Medulla oblongata (tissue), 1 donor: Measurements from ENCODE around the gene SARS1.
"Not testable (repeated sequence)": the region's sequence is repeated elsewhere in the genome, so short reads cannot be mapped to it uniquely, and the experiment has no call there.

Source experiments
- DNase-seq: peaks from one replicate; pipeline ENCODE4 v3.0.0-alpha.2; 2015; ENCODE audit errors: extremely low spot score

The SARS1 gene, protein sequence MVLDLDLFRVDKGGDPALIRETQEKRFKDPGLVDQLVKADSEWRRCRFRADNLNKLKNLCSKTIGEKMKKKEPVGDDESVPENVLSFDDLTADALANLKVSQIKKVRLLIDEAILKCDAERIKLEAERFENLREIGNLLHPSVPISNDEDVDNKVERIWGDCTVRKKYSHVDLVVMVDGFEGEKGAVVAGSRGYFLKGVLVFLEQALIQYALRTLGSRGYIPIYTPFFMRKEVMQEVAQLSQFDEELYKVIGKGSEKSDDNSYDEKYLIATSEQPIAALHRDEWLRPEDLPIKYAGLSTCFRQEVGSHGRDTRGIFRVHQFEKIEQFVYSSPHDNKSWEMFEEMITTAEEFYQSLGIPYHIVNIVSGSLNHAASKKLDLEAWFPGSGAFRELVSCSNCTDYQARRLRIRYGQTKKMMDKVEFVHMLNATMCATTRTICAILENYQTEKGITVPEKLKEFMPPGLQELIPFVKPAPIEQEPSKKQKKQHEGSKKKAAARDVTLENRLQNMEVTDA

DNA sequence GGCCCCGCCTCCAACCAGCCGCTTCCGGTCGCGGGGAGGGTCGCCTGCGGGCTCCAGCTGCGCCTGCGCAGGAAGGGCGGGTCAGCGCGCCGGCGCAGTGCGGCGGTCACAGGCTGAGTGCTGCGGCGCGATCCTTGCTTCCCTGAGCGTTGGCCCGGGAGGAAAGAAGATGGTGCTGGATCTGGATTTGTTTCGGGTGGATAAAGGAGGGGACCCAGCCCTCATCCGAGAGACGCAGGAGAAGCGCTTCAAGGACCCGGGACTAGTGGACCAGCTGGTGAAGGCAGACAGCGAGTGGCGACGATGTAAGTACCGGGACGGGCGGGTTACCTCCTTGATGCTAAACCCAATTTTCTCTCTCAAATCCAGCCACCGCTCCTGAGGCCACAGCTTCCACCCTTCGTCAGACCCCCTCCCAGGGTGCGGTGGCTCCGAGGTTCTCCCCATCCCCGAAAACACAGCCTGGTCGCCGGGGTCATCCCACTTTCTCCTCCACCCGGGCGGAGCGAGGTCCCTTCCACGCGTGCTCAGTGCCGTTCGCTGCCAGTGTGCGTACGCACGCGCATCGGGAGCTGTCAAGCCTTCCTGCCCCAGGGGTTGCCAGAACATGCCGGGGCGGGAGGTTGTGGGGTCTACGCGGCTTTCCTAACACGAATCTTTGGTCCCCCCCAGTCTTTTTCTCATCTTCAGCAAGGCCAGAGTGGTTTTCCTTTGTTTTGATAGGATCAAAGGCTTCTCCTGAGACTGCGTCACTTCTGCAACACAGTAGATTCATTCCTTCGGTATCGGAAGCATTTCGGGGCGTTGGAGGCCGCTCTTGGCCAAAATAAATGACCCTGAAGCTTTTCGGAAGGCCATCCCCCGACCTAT is at the start of gene SARS1:
Gene SARS1, plus strand, starts transcription at position 95 of the 870 bp plus-strand sequence. Its CDS starts 75 bp downstream, at position 170.
- DNase-seq = peak; percentile 95

GRCh38 chr1:109164538-109164937 is 49.2 kb upstream of the SARS1 start:
- DNase-seq = no peak

DNA sequence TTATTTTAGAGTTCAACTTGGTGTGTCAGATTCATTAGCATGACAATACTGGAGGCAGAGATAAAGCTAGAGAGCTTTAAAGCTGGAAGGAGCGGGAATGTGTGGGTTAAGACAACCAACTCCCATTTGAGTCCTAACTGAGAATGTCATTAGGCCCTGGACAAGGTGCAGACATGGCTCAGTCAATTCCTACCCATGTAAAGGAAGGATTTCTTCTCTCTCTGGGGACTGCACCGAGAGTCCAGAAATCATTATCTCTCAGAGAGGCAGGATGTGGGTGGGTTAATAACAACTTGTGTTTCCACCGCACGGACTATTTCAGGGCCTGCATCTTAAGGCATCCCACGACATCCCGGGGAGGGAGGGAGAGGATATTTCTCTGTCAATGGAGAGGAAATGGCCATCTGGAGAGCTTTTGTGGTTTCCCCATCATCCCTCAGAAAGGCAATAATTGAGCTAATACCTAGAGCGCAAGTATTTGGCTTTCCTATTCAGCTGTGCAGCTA is 46.7 kb upstream of the SARS1 start:
- DNase-seq = no peak

GRCh38 chr1:109170035-109170764 is 43.5 kb upstream of the SARS1 start:
- no peak for DNase-seq

DNA sequence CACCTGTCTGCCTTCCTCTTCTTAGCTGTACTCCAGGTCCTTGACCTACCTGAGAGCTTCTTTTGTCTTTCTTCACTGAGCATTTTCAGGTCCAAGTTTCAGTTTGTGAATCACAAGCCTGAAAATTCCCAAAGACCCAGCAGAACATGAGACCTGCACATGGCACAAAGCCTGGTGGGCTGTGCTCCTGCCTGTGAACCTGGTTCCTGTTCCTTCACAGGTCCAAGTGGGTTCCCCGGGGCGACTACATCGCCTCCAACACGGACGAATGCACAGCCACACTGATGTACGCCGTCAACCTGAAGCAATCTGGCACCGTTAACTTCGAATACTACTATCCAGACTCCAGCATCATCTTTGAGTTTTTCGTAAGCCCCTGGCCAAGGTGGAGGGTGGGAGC is 42.1 kb upstream of the SARS1 start:
- no peak for DNase-seq

DNA sequence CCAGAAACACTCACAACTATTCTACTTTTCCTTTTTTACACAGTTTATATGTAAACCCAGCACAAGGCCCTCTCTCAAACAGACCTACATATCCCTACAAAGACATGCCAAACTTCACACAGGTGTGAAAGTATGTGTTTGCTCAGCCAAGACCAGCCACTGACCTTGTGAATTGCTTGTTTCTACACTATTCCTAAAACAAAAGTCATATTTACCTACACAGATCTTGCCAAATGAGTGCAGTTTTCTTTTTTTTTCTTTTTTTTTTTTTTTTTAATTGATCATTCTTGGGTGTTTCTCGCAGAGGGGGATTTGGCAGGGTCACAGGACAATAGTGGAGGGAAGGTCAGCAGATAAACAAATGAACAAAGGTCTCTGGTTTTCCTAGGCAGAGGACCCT is 37.4 kb upstream of the SARS1 start:
- not testable (repeated sequence) for DNase-seq

- DNase-seq = not testable (repeated sequence)
Observed at GRCh38 chr1:109180715-109181084, 33.0 kb upstream of the SARS1 start.

DNA sequence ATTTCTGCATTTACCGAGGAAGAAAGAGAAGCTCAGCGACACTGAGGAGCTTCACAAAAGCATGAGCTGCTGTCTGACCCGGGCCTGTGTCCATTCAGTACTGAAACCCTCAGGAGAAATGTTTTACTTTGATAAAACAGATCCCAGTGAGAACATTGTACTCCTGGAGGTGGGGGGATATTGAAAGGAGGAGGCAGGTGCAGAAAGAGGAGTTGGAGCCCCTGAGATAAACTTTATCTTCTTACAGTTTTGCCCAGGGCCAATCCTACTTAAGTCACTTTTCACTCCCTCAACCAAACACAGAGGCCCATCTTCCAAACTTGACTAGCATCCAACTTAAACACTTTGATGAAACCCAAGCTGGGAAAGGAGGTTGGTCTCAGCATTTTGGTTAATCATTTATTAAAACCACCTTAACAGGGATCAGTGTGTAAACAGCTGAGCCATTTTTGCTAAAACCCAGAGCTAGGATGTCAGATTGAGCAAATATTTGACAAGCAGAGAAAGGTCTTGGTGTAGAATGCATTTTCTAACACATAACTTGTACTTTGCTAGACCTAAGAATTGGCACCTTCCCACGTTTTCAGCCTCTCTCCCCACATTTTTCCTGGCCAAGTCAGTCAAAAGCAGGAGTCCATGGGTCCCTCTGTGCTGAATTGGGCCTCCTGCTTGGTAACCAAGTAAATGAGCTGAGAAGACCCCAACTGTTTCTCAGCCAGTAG is 32.5 kb upstream of the SARS1 start:
- DNase-seq = no peak

- no peak for DNase-seq
Observed at GRCh38 chr1:109181807-109182163, 31.9 kb upstream of the SARS1 start.

DNA sequence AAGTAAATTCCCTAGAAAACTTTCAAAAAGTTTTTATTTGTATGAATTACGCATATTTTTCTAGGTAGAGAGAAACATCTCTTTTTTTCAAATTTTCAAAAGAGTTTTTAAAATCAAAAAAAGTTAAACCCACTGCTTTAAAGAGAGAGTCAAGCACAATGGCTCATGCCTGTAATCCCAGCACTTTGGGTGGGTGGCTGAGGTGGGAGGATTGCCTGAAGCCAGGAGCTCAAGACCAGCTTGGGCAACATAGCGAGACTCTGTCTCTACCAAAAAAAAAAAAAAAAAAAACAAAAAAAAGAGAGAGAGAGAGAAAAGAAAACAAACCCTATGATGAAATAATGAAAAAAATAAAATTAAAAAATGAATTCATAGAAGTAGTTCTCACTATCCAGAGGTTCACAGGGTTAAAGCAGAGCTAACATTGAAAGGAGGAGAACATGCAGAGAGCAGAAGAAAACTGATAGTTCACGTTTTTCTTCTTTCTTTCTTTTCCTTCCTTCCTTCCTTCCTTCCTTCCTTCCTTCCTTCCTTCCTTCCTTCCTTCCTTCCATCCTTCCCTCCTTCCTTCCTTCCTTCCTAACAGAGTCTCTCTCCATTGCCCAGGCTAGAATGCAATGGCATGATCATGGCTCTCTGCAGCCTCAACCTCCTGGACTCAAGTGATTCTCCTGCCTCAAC is 30.5 kb upstream of the SARS1 start:
- no peak for DNase-seq

- DNase-seq = no peak
Observed at GRCh38 chr1:109184687-109185086, 29.0 kb upstream of the SARS1 start.

DNA sequence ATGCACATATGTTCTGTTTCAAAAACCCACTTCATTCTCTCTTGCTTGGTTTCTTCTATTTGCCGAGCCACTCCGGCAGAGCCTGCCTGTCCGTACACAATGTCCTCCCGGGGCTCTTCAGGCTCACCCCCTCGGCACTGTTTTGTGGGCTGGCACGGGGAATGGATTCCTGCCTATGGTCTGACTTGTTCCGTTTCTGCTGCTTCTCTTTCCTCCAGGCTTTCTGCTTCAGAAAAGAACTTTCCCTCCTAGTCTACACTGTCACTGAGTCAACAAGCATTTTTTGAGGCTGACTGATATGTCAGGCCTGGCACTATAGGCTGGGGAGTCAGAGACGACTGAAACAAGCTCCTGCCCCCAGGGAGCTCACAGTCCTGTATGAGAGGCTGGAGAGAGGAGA is 28.4 kb upstream of the SARS1 start:
- DNase-seq = no peak

DNA sequence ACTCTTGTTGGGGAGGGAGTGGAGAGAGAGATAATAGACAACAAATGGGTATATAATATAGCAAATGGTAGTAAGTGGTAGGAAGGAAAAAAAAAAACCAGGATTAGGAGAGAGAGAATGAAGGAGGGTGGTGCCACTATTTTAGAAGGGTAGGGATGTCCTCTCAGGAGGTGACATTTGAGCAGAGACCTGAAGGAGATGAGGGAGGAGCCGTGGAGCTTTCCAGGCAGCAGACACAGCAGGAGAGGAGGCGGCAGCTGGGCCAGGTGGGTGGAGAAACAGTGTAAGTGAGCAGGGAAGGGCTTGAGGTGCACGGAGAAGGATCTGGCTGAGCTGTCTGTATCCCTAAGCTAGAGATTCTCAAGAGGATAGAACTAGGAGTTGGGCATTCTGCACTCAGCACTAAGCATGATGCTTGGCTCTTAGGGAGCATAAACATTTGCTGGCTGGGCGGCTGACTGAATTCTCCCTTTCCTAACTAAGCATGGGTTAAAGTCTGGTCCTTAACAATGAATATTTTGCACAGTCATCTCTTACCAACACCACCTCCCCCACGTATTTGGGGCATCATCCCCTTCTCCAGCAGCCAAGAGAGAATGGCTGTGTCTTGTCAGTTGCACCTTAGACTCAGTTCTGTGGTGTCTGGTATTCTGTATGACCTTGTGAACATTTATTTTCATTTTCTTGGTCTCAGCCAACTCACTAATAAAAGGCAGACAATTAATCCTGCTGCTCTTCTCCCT is 27.6 kb upstream of the SARS1 start:
- DNase-seq = no peak

DNA sequence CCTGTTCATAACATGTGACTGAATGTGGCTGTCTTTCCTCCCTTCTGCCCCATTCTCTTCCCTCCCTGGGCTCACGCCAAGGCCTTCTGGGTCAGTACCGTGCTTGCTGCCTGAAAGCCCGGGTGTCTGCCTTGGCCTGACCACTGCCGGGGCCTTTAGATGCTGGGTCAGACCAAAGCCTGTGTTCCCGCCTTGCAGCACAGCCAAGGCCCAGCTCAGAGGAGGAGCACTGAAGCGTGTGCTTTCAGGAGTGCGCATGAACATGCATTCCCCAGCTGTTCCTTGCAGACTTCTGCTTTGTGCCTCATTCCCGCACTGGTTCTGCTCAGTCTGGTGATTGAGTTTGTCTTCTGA is 27.0 kb upstream of the SARS1 start:
- peak; percentile 57 for DNase-seq

GRCh38 chr1:109187127-109187526 is 26.6 kb upstream of the SARS1 start:
- no peak for DNase-seq

DNA sequence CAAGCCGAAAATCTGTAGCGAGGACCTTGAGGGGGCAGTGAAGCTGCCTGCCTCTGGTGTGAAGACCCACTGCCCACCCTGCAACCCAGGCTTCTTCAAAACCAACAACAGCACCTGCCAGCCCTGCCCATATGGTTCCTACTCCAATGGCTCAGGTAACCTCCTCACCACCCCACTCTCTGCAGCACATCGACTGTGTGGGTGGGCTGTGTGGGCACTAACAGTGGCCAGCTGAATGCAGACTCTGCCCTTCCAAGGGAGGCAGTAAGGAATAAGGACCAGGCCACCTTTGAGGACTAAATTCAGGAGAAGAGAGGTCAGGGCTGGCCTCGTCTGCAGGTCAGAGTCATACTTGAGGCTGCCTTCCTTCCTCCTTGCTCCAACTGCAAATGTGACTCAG is 25.5 kb upstream of the SARS1 start:
- DNase-seq = no peak

DNA sequence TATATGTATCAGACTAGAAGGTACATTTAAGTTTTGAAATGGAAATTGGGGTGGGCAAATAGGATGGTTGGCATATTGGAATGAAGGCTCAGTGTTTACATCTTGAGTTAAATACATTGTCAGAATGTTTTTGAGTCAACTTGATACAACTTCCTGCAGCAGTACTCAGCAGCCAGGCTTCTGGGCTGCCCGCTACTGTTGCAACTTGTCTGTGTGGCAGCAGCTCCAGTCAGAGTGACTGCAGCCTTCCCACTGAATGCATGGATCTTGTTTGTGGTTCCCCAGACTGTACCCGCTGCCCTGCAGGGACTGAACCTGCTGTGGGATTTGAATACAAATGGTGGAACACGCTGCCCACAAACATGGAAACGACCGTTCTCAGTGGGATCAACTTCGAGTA is 24.9 kb upstream of the SARS1 start:
- DNase-seq = no peak

GRCh38 chr1:109190189-109190588 is 23.5 kb upstream of the SARS1 start:
- no peak for DNase-seq

- DNase-seq = no peak
Observed at GRCh38 chr1:109191377-109191776, 22.3 kb upstream of the SARS1 start.

DNA sequence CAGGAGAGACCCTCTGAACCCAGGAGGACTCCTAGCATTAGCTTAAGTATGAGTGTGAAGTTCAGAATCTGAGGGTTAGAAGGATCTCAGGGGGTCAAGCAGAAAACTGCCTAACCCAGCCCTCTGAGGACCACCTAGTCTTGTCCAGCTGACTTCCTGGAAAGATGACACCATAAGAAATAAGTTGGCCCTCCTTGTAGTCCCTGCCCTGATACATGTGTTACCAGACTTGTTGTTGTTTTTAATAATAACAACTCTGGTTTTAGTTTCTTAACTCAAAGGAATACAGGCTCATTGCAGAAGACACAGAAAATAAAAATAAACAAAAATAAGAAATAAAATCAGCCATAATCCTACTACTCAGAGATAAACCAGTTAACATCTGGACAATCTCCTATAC is 21.8 kb upstream of the SARS1 start:
- DNase-seq = no peak
